GM12878 (cell line): ENCODE data around the gene HERC6. TPM values are rescaled to one million over a fixed set of nuclear protein-coding genes. Genes with fewer than 3 reads are reported as not detected.
A peak's percentile ranks its signal among the peaks of the same experiment; 100 is the strongest.

ENCODE experiments used
- CBX5 ChIP-seq: sonication (generic); IDR thresholded peaks from 2 replicates; pipeline ENCODE4 v1.6.1; 2016; ENCODE audit warnings: low read depth, moderate library complexity, mild to moderate bottlenecking, inconsistent platforms
- CHD2 ChIP-seq: IDR thresholded peaks from 2 replicates; pipeline ENCODE4 v1.6.1; 2011; ENCODE audit warnings: low read depth, low read length, improper control_type of control experiment, borderline replicate concordance
- EED ChIP-seq: sonication (generic); IDR thresholded peaks from 2 replicates; pipeline ENCODE4 v1.6.1; 2016; ENCODE audit warnings: antibody characterized with exemption, low read depth
- HDAC6 ChIP-seq: fragments of 200-600 bp; sonication (generic); IDR thresholded peaks from one replicate; pipeline ENCODE4 v1.8.0; 2017; ENCODE audit warnings: antibody characterized with exemption; ENCODE audit not compliant: unreplicated experiment
- IKZF2 ChIP-seq, 2 experiments: fragments of 450-650 bp; IDR thresholded peaks; 2 replicates each; pipeline ENCODE4 v1.6.1; 2017; ENCODE audit warnings: mild to moderate bottlenecking in 2 of 2, moderate library complexity in 2 of 2
- KAT2A ChIP-seq: conservative IDR thresholded peaks from 2 replicates; pipeline ENCODE4 v1.6.1; 2011; ENCODE audit warnings: low read depth, low read length; ENCODE audit not compliant: control insufficient read depth
- MTA3 ChIP-seq: IDR thresholded peaks from 2 replicates; pipeline ENCODE4 v1.6.1; 2012; ENCODE audit warnings: low read length, inconsistent platforms, borderline replicate concordance
- NFIC ChIP-seq: IDR thresholded peaks from 2 replicates; pipeline ENCODE4 v1.6.1; 2012; ENCODE audit warnings: low read depth, mild to moderate bottlenecking, inconsistent platforms, low read length, moderate library complexity
- RAD51 ChIP-seq: fragments of 450-650 bp; IDR thresholded peaks from 2 replicates; pipeline ENCODE4 v1.6.1; 2016; ENCODE audit warnings: moderate library complexity, mild to moderate bottlenecking, inconsistent platforms
- YY1 ChIP-seq: IDR thresholded peaks from 2 replicates; pipeline ENCODE4 v1.6.1; 2011; ENCODE audit warnings: low read depth, mild to moderate bottlenecking, low read length
- polyA plus RNA-seq, 11 experiments: library from polyadenylated mRNA; depleted of rRNA in 4 of 11; unstranded in 6 of 11; stranded (reverse) in 5 of 11; fragments of >200 nt; fragmentation: Nextera tagmentation in 4 of 11; fragmentation: Illumina TruSeq in 1 of 11; extraction: Ambion mirVana in 4 of 11; extraction: Trizol in 1 of 11; gene quantifications; 1 replicate in 1 of 11; 2 replicates in 10 of 11; pipeline versions ENCODE4 v1.2.1 to v1.2.3, GENCODE V29; 2011 to 2016; ENCODE audit warnings: inconsistent platforms in 2 of 11, missing spikeins in 2 of 11, low read depth in 1 of 11
- total RNA-seq, 4 experiments: library from RNA; depleted of rRNA in 3 of 4; stranded (reverse); fragments of >200 nt in 3 of 4; fragmentation: Illumina TruSeq in 1 of 4; extraction: Trizol in 1 of 4; gene quantifications; 2 replicates each; pipeline versions ENCODE4 v1.2.1 to v1.2.3, GENCODE V29; 2013 to 2021
- TF ChIP-seq, protein P1 (sequence below): fragments of 450-650 bp; IDR thresholded peaks from 2 replicates; pipeline ENCODE4 v1.6.1; 2017; ENCODE audit warnings: low read depth, mild to moderate bottlenecking, moderate library complexity
- TF ChIP-seq, protein P2 (sequence below): fragments of 450-650 bp; IDR thresholded peaks from 2 replicates; pipeline ENCODE4 v1.6.1; 2017; ENCODE audit warnings: mild to moderate bottlenecking, moderate library complexity
- TF ChIP-seq, protein P3 (sequence below): fragments of 450-650 bp; IDR thresholded peaks from 2 replicates; pipeline ENCODE4 v1.6.1; 2014; ENCODE audit warnings: mild to moderate bottlenecking
- TF ChIP-seq, protein P4 (sequence below): fragments of 450-650 bp; IDR thresholded peaks from 2 replicates; pipeline ENCODE4 v1.6.1; 2017; ENCODE audit warnings: mild to moderate bottlenecking, low read depth, inconsistent platforms; ENCODE audit not compliant: poor library complexity, severe bottlenecking

HERC6 gene
- total and polyA plus RNA-seq, 10 of the 15 experiments (the other 5 are each of a cell fraction or from before 2014, with no cell fraction given), result 1.7 to 26.4 (median 5.9) TPM

DNA sequence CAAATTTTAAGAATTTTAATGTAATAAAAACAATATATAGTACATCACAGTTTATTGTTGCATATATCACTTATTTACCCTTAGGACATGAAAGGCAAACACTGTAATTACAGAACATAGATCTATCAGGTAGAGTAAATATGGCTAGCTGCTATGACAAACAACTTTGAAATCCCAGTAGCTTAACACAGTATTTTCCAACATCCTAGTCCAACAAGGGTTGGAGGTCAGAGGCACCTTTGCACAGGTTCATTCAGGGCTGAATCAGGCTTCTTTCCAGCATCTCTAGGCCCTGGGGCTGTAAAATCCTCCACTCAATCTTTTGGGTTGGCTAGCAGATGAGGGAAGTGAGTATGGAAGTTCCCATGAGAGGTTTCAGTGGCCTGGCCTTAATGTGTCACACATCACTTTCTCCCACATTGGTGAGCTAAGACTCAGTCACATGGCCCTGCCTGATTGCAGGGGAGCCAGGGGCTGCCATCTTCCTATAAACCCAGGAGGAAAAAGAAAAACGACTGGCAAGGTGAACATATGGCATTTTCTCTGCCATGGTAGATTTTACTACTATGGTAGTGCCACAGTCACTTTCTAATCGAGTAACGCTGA lies 32.9 kb downstream of the HERC6 start (continued):
- TF ChIP-seq, protein P1, sequence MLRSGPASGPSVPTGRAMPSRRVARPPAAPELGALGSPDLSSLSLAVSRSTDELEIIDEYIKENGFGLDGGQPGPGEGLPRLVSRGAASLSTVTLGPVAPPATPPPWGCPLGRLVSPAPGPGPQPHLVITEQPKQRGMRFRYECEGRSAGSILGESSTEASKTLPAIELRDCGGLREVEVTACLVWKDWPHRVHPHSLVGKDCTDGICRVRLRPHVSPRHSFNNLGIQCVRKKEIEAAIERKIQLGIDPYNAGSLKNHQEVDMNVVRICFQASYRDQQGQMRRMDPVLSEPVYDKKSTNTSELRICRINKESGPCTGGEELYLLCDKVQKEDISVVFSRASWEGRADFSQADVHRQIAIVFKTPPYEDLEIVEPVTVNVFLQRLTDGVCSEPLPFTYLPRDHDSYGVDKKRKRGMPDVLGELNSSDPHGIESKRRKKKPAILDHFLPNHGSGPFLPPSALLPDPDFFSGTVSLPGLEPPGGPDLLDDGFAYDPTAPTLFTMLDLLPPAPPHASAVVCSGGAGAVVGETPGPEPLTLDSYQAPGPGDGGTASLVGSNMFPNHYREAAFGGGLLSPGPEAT, result peak; percentile 12; the same call in 1 of the 2 replicates
- TF ChIP-seq, protein P2, sequence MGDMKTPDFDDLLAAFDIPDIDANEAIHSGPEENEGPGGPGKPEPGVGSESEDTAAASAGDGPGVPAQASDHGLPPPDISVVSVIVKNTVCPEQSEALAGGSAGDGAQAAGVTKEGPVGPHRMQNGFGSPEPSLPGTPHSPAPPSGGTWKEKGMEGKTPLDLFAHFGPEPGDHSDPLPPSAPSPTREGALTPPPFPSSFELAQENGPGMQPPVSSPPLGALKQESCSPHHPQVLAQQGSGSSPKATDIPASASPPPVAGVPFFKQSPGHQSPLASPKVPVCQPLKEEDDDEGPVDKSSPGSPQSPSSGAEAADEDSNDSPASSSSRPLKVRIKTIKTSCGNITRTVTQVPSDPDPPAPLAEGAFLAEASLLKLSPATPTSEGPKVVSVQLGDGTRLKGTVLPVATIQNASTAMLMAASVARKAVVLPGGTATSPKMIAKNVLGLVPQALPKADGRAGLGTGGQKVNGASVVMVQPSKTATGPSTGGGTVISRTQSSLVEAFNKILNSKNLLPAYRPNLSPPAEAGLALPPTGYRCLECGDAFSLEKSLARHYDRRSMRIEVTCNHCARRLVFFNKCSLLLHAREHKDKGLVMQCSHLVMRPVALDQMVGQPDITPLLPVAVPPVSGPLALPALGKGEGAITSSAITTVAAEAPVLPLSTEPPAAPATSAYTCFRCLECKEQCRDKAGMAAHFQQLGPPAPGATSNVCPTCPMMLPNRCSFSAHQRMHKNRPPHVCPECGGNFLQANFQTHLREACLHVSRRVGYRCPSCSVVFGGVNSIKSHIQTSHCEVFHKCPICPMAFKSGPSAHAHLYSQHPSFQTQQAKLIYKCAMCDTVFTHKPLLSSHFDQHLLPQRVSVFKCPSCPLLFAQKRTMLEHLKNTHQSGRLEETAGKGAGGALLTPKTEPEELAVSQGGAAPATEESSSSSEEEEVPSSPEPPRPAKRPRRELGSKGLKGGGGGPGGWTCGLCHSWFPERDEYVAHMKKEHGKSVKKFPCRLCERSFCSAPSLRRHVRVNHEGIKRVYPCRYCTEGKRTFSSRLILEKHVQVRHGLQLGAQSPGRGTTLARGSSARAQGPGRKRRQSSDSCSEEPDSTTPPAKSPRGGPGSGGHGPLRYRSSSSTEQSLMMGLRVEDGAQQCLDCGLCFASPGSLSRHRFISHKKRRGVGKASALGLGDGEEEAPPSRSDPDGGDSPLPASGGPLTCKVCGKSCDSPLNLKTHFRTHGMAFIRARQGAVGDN, result peak; percentile 38; the same call in 1 of the 2 replicates
- TF ChIP-seq YY1, result peak; percentile 71; the same call in 1 of the 2 replicates
- TF ChIP-seq EED, result 0 out of 2 replicates have a peak, but pooled peaks have one; percentile 14
- TF ChIP-seq RAD51, result peak; percentile 62; the same call in 1 of the 2 replicates
- no peak for TF ChIP-seq CHD2
- TF ChIP-seq NFIC, result no peak
- TF ChIP-seq HDAC6, result no peak
- no peak for TF ChIP-seq MTA3
- TF ChIP-seq, protein P3, sequence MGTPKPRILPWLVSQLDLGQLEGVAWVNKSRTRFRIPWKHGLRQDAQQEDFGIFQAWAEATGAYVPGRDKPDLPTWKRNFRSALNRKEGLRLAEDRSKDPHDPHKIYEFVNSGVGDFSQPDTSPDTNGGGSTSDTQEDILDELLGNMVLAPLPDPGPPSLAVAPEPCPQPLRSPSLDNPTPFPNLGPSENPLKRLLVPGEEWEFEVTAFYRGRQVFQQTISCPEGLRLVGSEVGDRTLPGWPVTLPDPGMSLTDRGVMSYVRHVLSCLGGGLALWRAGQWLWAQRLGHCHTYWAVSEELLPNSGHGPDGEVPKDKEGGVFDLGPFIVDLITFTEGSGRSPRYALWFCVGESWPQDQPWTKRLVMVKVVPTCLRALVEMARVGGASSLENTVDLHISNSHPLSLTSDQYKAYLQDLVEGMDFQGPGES, result no peak
- TF ChIP-seq KAT2A, result no peak
- TF ChIP-seq CBX5, result no peak
- TF ChIP-seq IKZF2 (IDR thresholded peaks at IDR 0.05), result peak; percentile 37 to 46; a peak in 3 of 4 replicates
- TF ChIP-seq, protein P4, sequence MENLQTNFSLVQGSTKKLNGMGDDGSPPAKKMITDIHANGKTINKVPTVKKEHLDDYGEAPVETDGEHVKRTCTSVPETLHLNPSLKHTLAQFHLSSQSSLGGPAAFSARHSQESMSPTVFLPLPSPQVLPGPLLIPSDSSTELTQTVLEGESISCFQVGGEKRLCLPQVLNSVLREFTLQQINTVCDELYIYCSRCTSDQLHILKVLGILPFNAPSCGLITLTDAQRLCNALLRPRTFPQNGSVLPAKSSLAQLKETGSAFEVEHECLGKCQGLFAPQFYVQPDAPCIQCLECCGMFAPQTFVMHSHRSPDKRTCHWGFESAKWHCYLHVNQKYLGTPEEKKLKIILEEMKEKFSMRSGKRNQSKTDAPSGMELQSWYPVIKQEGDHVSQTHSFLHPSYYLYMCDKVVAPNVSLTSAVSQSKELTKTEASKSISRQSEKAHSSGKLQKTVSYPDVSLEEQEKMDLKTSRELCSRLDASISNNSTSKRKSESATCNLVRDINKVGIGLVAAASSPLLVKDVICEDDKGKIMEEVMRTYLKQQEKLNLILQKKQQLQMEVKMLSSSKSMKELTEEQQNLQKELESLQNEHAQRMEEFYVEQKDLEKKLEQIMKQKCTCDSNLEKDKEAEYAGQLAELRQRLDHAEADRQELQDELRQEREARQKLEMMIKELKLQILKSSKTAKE, result no peak
